Transverse colon (tissue), 4 donors: ENCODE data around the gene GRAMD1B. TPM values are rescaled to one million over a fixed set of nuclear protein-coding genes. Genes with fewer than 3 reads are reported as not detected.
"Not testable (repeated sequence)": the region's sequence is repeated elsewhere in the genome, so short reads cannot be mapped to it uniquely, and the experiment has no call there.

Experiments
- DNase-seq: peaks from one replicate; pipeline ENCODE4 v3.0.0-alpha.2; 2019
- H3K27ac ChIP-seq, 4 donors: fragments of 200-600 bp; sonication (generic); 2 replicates each; pipeline ENCODE4 v1.5.1; 2016 to 2018; ENCODE audit warnings: inconsistent platforms in 4 of 4
- H3K27me3 ChIP-seq: fragments of 200-600 bp; sonication (generic); 2 replicates; pipeline ENCODE4 v1.5.1; 2017; ENCODE audit warnings: inconsistent platforms
- H3K36me3 ChIP-seq, 4 donors: fragments of 200-600 bp; sonication (generic); 2 replicates each; pipeline ENCODE4 v1.5.1; 2017 to 2019; ENCODE audit warnings: inconsistent platforms in 4 of 4
- H3K4me1 ChIP-seq, 4 donors: fragments of 200-600 bp; sonication (generic); 2 replicates each; pipeline ENCODE4 v1.5.1; 2017 to 2020; ENCODE audit warnings: inconsistent platforms in 4 of 4
- H3K4me3 ChIP-seq, 4 donors: fragments of 200-600 bp; sonication (generic); 1 replicate in 1 of 4; 2 replicates in 3 of 4; pipeline versions ENCODE4 v1.5.1 to v1.6.1; 2017 to 2019; ENCODE audit warnings: inconsistent platforms in 4 of 4
- H3K9me3 ChIP-seq, 2 donors: fragments of 200-600 bp; sonication (generic); 2 replicates each; pipeline ENCODE4 v1.5.1; 2017 to 2019; ENCODE audit warnings: inconsistent platforms in 2 of 2
- CTCF ChIP-seq, 5 experiments: fragments of 200-600 bp in 3 of 5; fragments of 450-650 bp in 2 of 5; sonication (generic) in 3 of 5; IDR thresholded peaks; 1 replicate in 2 of 5; 2 replicates in 3 of 5; pipeline ENCODE4 v1.5.1; 2016 to 2017; ENCODE audit warnings: antibody characterized with exemption in 5 of 5, inconsistent platforms in 3 of 5, mild to moderate bottlenecking in 2 of 5, moderate library complexity in 1 of 5
- EP300 ChIP-seq: sonication (generic); formaldehyde crosslinking; IDR thresholded peaks from one replicate; pipeline ENCODE4 v1.6.1; 2017; ENCODE audit warnings: antibody characterized with exemption, low read depth
- POLR2A ChIP-seq: fragments of 450-650 bp; IDR thresholded peaks from one replicate; pipeline ENCODE4 v1.6.1; 2016; ENCODE audit warnings: antibody characterized with exemption, mild to moderate bottlenecking, moderate library complexity
- POLR2AphosphoS5 ChIP-seq, 3 donors: sonication (generic); formaldehyde crosslinking; IDR thresholded peaks; one replicate each; pipeline ENCODE4 v1.6.1; 2016; ENCODE audit warnings: antibody characterized with exemption in 3 of 3
- WGBS, 2 donors: methylation state at CpG; one replicate each; pipeline ENCODE4 v1.1.5; 2018; ENCODE audit warnings: low coverage in 1 of 2; 5-methylcytosine and 5-hydroxymethylcytosine counted together
- in situ Hi-C, 4 donors: fragments of 200-750 bp; cut with MboI; loops; one replicate each; pipeline versions ENCODE4 v1.15.0 to v1.15.1; 2017; ENCODE audit warnings: low sequenced_read_pairs in 3 of 4, low pct_ligation_motif_present in 1 of 4, low pct_unique_long_range_greater_than_20kb in 1 of 4
- intact Hi-C: fragments of 100-400 bp; cut with DNase I; formaldehyde crosslinking; loops from one replicate; pipeline ENCODE4 v1.15.1; 2023; ENCODE audit warnings: low total_unique reads
- total RNA-seq, 4 donors: library from RNA; depleted of rRNA; stranded (reverse); fragments of >200 nt; gene quantifications; one replicate each; pipeline ENCODE4 v1.1.0, GENCODE V29; 2016

GRAMD1B gene
- total RNA-seq, 4 donors from 2014 or later: 4.3 to 58.4 (median 9.9) TPM

- H3K36me3 ChIP-seq: no peaks in the 10 kb centered on the region
- TF ChIP-seq CTCF (IDR thresholded peaks at IDR 0.05) (no peak), EP300 (no peak), POLR2AphosphoS5 (IDR thresholded peaks at IDR 0.05) (no peak), POLR2A (no peak)
- no peaks in the 10 kb centered on the region for H3K4me1 ChIP-seq
- H3K27me3 ChIP-seq: no peaks in the 10 kb centered on the region
- WGBS, 2 donors: 66 to 69% methylated on average over 7 to 8 of the region's 8 CpGs
- no peak overlapping the region for H3K4me3 ChIP-seq
- intact Hi-C loops: no loop called here
- H3K9me3 ChIP-seq: no peaks in the 10 kb centered on the region
- peak; percentile 41 for DNase-seq
- in situ Hi-C loops: no loop called here
- H3K27ac ChIP-seq: peak overlapping the region; percentile 20 to 41 (median 35)
Measured at GRCh38 chr11:123457187-123457770, 27.2 kb downstream of the GRAMD1B start.

GRCh38 chr11:123458501-123458900 lies 28.4 kb downstream of the GRAMD1B start:
- H3K27ac ChIP-seq: no peak overlapping the region
- TF ChIP-seq POLR2AphosphoS5 (IDR thresholded peaks at IDR 0.05): no peak
- TF ChIP-seq POLR2A: no peak
- no peak for TF ChIP-seq CTCF (IDR thresholded peaks at IDR 0.05)
- TF ChIP-seq EP300: no peak
- 84 to 100% methylated on average over 1 to 2 of the region's 2 CpGs for WGBS, 2 donors
- in situ Hi-C loops (no loop called here), intact Hi-C loops (no loop called here)
- DNase-seq: no peak
- no peak overlapping the region for H3K4me3 ChIP-seq
- no peaks in the 10 kb centered on the region for H3K36me3 ChIP-seq
- H3K4me1 ChIP-seq: no peaks in the 10 kb centered on the region
- no peaks in the 10 kb centered on the region for H3K27me3 ChIP-seq
- no peaks in the 10 kb centered on the region for H3K9me3 ChIP-seq

DNA sequence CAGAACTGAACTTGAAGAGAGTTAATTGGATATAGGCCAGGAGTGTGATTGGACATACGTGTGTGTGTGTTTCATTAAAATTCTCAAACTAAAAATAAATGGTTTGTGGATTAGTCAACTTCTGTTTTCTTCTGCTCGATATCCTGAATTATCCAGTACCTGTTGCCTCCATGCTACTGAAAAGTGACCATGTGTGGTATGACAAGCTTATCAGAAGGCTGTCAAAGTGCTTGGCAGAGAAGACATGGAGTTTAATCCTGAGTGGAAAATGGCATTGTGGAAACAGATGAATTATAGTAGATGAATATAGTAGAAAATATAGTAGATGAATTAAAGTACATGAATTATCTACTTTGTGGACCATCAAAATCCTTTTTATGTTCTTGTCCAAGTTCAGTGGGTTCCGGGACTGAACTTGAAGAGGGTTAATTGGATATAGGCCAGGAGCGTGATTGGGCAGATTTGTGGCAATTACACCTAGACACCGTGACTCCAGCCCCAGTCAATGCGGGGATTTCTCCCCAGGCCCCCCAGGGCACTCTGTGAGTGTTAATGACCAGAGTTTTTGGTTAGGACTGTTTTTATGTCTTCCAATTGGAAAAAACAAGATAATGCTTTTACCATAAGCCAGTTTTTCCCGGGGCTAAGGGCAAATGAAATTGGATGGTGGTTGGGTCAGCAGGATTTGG lies 30.1 kb downstream of the GRAMD1B start:
- Histone ChIP-seq H3K36me3 (no peaks in the 10 kb centered on the region), H3K9me3 (no peaks in the 10 kb centered on the region), H3K4me1 (no peaks in the 10 kb centered on the region), H3K4me3 (no peak overlapping the region), H3K27ac (no peak overlapping the region), H3K27me3 (no peaks in the 10 kb centered on the region)
- 85 to 86% methylated on average over 3 to 7 of the region's 7 CpGs for WGBS, 2 donors
- in situ Hi-C loops: no loop called here
- TF ChIP-seq POLR2AphosphoS5 (IDR thresholded peaks at IDR 0.05): no peak
- no peak for TF ChIP-seq POLR2A
- no peak for TF ChIP-seq EP300
- TF ChIP-seq CTCF (IDR thresholded peaks at IDR 0.05): no peak
- intact Hi-C loops: no loop called here
- no peak for DNase-seq

- DNase-seq: no peak
- Histone ChIP-seq H3K27ac (no peak overlapping the region), H3K36me3 (no peaks in the 10 kb centered on the region), H3K27me3 (no peaks in the 10 kb centered on the region), H3K4me3 (no peak overlapping the region), H3K4me1 (no peaks in the 10 kb centered on the region), H3K9me3 (no peaks in the 10 kb centered on the region)
- in situ Hi-C loops: no loop called here
- intact Hi-C loops: no loop called here
- TF ChIP-seq CTCF (IDR thresholded peaks at IDR 0.05) (no peak), EP300 (no peak), POLR2AphosphoS5 (IDR thresholded peaks at IDR 0.05) (no peak), POLR2A (no peak)
- WGBS, 2 donors: 77% methylated on average over 4 of the region's 4 CpGs; no CpG with 5 or more reads in 1 of the 2 donors
Measured at GRCh38 chr11:123461164-123461563, 31.1 kb downstream of the GRAMD1B start.

DNA sequence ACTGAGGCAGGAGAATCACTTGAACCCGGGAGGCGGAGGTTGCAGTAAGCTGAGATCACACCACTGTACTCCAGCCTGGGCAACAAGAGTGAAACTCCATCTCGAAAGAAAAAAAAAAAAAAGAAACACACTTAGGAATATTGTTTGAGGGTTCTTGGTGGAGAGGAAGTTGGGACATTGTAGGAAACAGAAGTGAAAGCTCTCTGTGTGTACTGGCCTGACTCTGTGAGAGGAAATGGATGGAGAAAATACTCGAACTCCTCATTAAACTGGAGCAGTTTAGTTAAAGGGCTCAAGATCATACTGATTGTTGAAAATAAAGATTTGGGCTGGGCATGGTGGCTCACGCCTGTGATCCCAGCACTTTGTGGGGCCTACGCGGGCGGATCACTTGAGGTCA lies 35.6 kb downstream of the GRAMD1B start:
- intact Hi-C loops, H3K9me3 ChIP-seq, H3K36me3 ChIP-seq, H3K27ac ChIP-seq, DNase-seq, H3K4me3 ChIP-seq, H3K4me1 ChIP-seq, H3K27me3 ChIP-seq, in situ Hi-C loops: not testable (repeated sequence)
- 80 to 86% methylated on average over 4 to 8 of the region's 8 CpGs for WGBS, 2 donors

GRCh38 chr11:123466172-123466571 lies 36.1 kb downstream of the GRAMD1B start:
- DNase-seq, H3K36me3 ChIP-seq, H3K9me3 ChIP-seq, in situ Hi-C loops, H3K4me1 ChIP-seq, H3K27ac ChIP-seq, H3K4me3 ChIP-seq, intact Hi-C loops, H3K27me3 ChIP-seq: not testable (repeated sequence)
- WGBS, 2 donors: 83 to 100% methylated on average over 1 of the region's 1 CpG
